HEK293 (cell line): Measurements from ENCODE around the gene CDK2.
"Not testable (repeated sequence)": the region's sequence is repeated elsewhere in the genome, so short reads cannot be mapped to it uniquely, and the experiment has no call there.

Experiments used
- CTCF ChIA-PET: fragments of 350-600 bp; formaldehyde crosslinking; extraction: SDS; loops from one replicate; lab custom pipeline; 2021; ENCODE audit warnings: antibody characterized with exemption; lab: Yijun Ruan, JAX
- POLR2A ChIA-PET: fragments of 300-600 bp; formaldehyde crosslinking; extraction: SDS; loops from one replicate; lab custom pipeline; 2020; ENCODE audit warnings: antibody characterized with exemption, inconsistent platforms; lab: Yijun Ruan, JAX
- H3K27ac ChIP-seq: fragments of 200-500 bp; sonication (Bioruptor generic); 2 replicates; pipeline ENCODE4 v1.5.1; 2014; ENCODE audit warnings: low read depth, low read length, control low read depth, inconsistent platforms; ENCODE audit errors: extremely low read depth
- H3K36me3 ChIP-seq, 2 experiments: fragments of 200-500 bp in 1 of 2; sonication (Bioruptor generic) in 1 of 2; 1 replicate in 1 of 2; 2 replicates in 1 of 2; pipeline ENCODE4 v1.5.1; 2014 to 2017; ENCODE audit warnings: inconsistent platforms in 2 of 2, low read length in 2 of 2; ENCODE audit not compliant: control insufficient read depth in 2 of 2, insufficient read depth in 1 of 2
- H3K4me1 ChIP-seq: fragments of 200-500 bp; sonication (Bioruptor generic); 2 replicates; pipeline ENCODE4 v1.5.1; 2014; ENCODE audit warnings: mild to moderate bottlenecking, low read length, inconsistent platforms; ENCODE audit not compliant: control insufficient read depth, insufficient read depth
- H3K4me3 ChIP-seq: 2 replicates; pipeline ENCODE4 v1.5.1; 2011; ENCODE audit warnings: low read depth, mild to moderate bottlenecking, control low read depth, low read length, moderate library complexity
- H3K9me3 ChIP-seq: fragments of 200-500 bp; sonication (Bioruptor generic); 2 replicates; pipeline ENCODE4 v1.5.1; 2014; ENCODE audit warnings: low read depth, low read length, inconsistent platforms; ENCODE audit not compliant: control insufficient read depth, insufficient read depth
- EGR2 ChIP-seq: fragments of 450-650 bp; formaldehyde crosslinking; IDR thresholded peaks from 2 replicates; pipeline ENCODE4 v1.5.1; 2016; ENCODE audit warnings: low read depth, missing biosample characterization, missing genetic modification characterization
- GLIS1 ChIP-seq: fragments of 450-650 bp; formaldehyde crosslinking; IDR thresholded peaks from 2 replicates; pipeline ENCODE4 v1.5.1; 2016; ENCODE audit warnings: missing biosample characterization, missing genetic modification characterization
- KLF1 ChIP-seq: fragments of 450-650 bp; formaldehyde crosslinking; IDR thresholded peaks from 2 replicates; pipeline ENCODE4 v1.5.1; 2016; ENCODE audit warnings: missing biosample characterization, missing genetic modification characterization
- KLF8 ChIP-seq: fragments of 450-650 bp; formaldehyde crosslinking; IDR thresholded peaks from 2 replicates; pipeline ENCODE4 v1.5.1; 2016; ENCODE audit warnings: missing biosample characterization, missing genetic modification characterization
- RBAK ChIP-seq: fragments of 450-650 bp; formaldehyde crosslinking; IDR thresholded peaks from 2 replicates; pipeline ENCODE4 v1.5.1; 2016; ENCODE audit warnings: missing biosample characterization, missing genetic modification characterization
- ZBTB8A ChIP-seq: fragments of 450-650 bp; formaldehyde crosslinking; IDR thresholded peaks from 2 replicates; pipeline ENCODE4 v1.5.1; 2016; ENCODE audit warnings: missing biosample characterization, missing genetic modification characterization
- ZNF280D ChIP-seq: fragments of 450-650 bp; formaldehyde crosslinking; IDR thresholded peaks from 2 replicates; pipeline ENCODE4 v1.5.1; 2016; ENCODE audit warnings: missing biosample characterization, missing genetic modification characterization
- ZNF362 ChIP-seq: fragments of 450-650 bp; formaldehyde crosslinking; IDR thresholded peaks from 2 replicates; pipeline ENCODE4 v1.5.1; 2016; ENCODE audit warnings: missing biosample characterization, missing genetic modification characterization
- ZNF658 ChIP-seq: fragments of 450-650 bp; formaldehyde crosslinking; IDR thresholded peaks from 2 replicates; pipeline ENCODE4; 2016; ENCODE audit warnings: missing biosample characterization, missing genetic modification characterization
- ZNF664 ChIP-seq: fragments of 450-650 bp; formaldehyde crosslinking; IDR thresholded peaks from 2 replicates; pipeline ENCODE4 v1.5.1; 2016; ENCODE audit warnings: missing biosample characterization, missing genetic modification characterization

CDK2 gene

GRCh38 chr12:55966408-55967281 lies at the start of gene CDK2 (continued):
- 0 out of 2 replicates have a peak, but pooled peaks have one; percentile 17 for TF ChIP-seq ZNF280D (tag by site-specific recombination)
- TF ChIP-seq ZBTB8A (tag by site-specific recombination), result 0 out of 2 replicates have a peak, but pooled peaks have one; percentile 13
- TF ChIP-seq RBAK (tag by site-specific recombination), result no peak
- TF ChIP-seq KLF8 (tag by site-specific recombination), result peak; percentile 81

GRCh38 chr12:55919032-55919431 lies 47.6 kb upstream of the CDK2 start:
- H3K27ac ChIP-seq, H3K4me3 ChIP-seq, H3K9me3 ChIP-seq, H3K4me1 ChIP-seq, POLR2A ChIA-PET: not testable (repeated sequence)
- CTCF ChIA-PET, result interaction anchor here (3.4 kb wide), 1 partner anchor 7 kb away, joined by 27 read pairs; no protein-coding TSS in a partner anchor
- TF ChIP-seq EGR2 (tag by site-specific recombination) (peak; percentile 15; the same call in 1 of the 2 replicates), GLIS1 (tag by site-specific recombination) (peak; percentile 85), KLF1 (tag by site-specific recombination) (peak; percentile 17; the same call in 1 of the 2 replicates)
- peaks cover 21 to 25% of the 10 kb centered on the region in 2 experiments for H3K36me3 ChIP-seq

GRCh38 chr12:55922126-55922525 lies 44.5 kb upstream of the CDK2 start:
- ChIA-PET CTCF (interaction anchor here (0.5 to 1.4 kb wide), 5 partner anchors 18 to 1534 kb away, joined by 3 read pairs; no protein-coding TSS in a partner anchor), POLR2A (interaction anchor here (0.6 kb wide), 1 partner anchor 93 kb away, joined by 3 read pairs; no protein-coding TSS in a partner anchor)
- Histone ChIP-seq H3K4me3 (no peak overlapping the region), H3K27ac (no peak overlapping the region), H3K4me1 (no peaks in the 10 kb centered on the region), H3K36me3 (peaks cover 18 to 22% of the 10 kb centered on the region in 2 experiments), H3K9me3 (no peaks in the 10 kb centered on the region)
- TF ChIP-seq ZNF362 (0 out of 2 replicates have a peak, but pooled peaks have one; percentile 57), ZNF658 (tag by site-specific recombination) (no peak), ZNF664 (tag by site-specific recombination) (no peak)

GRCh38 chr12:55923648-55924047 lies 43.0 kb upstream of the CDK2 start:
- H3K9me3 ChIP-seq, H3K4me3 ChIP-seq, POLR2A ChIA-PET, H3K27ac ChIP-seq, H3K4me1 ChIP-seq: not testable (repeated sequence)
- CTCF ChIA-PET, result interaction anchor here (3.4 kb wide), 1 partner anchor 16 kb away, joined by 28 read pairs; no protein-coding TSS in a partner anchor
- H3K36me3 ChIP-seq, result peaks cover 18 to 22% of the 10 kb centered on the region in 2 experiments
